ENCODE results near the gene SLC35E4. TPM values are rescaled to one million over a fixed set of nuclear protein-coding genes. Genes with fewer than 3 reads are reported as not detected.
A peak's percentile ranks its signal among the peaks of the same experiment; 100 is the strongest.

Gene SLC35E4
- total and polyA plus RNA-seq, 4 donors, result 0.14 to 1.2 (median 0.30) TPM

DNA sequence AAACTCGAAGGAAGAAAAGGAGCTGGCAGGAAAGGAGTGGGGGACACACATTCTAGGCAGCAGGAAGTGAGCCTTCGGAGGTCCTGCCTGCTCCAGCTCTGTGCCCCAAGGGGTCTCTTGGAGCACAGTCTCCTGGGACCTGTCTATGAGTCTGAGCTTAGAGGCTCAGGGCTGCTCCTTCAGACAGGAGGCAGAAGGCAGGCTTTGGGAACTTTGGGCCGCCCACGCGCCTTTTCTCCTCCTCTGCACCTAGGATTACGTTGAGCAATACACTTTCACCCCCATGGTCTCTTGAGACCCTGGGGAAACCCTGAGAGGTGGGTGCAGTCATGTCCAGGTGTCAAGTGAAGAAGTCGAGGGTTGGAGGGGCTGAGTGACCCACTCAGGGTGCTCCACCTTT lies 27.6 kb upstream of the SLC35E4 start:
- no peaks in the 10 kb centered on the region for H3K36me3 ChIP-seq (ENCODE audit: control insufficient read depth in 4 of 4, insufficient read depth in 3 of 4, low read depth in 1 of 4, low read length in 3 of 4)
- no peak overlapping the region for H3K27ac ChIP-seq (ENCODE audit: low read depth in 1 of 2, low read length in 2 of 2)
- H3K9ac ChIP-seq (ENCODE audit: low read depth in 1 of 2, low read length in 2 of 2), result no peak overlapping the region
- peaks cover 3 to 28% (median 16%) of the 10 kb centered on the region in 4 donors for H3K4me1 ChIP-seq (ENCODE audit: control insufficient read depth in 4 of 4, insufficient read depth in 4 of 4, low read length in 3 of 4)
- H3K9me3 ChIP-seq (ENCODE audit: control insufficient read depth in 4 of 4, low read length in 3 of 4), result no peaks in the 10 kb centered on the region
- 86% methylated on average over 7 of the region's 7 CpGs for WGBS
- no peaks in the 10 kb centered on the region for H3K27me3 ChIP-seq (ENCODE audit: control insufficient read depth in 4 of 4, insufficient read depth in 4 of 4, low read length in 3 of 4)
- TF ChIP-seq TAF1 (conservative IDR thresholded peaks at IDR 0.05) (no peak), NR2F2 (IDR thresholded peaks at IDR 0.05) (no peak), HNF4G (IDR thresholded peaks at IDR 0.05) (no peak), FOXA2 (IDR thresholded peaks at IDR 0.05) (no peak)
- TF ChIP-seq, protein P1, sequence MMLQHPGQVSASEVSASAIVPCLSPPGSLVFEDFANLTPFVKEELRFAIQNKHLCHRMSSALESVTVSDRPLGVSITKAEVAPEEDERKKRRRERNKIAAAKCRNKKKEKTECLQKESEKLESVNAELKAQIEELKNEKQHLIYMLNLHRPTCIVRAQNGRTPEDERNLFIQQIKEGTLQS (IDR thresholded peaks at IDR 0.05), result no peak
- TF ChIP-seq, protein P2, sequence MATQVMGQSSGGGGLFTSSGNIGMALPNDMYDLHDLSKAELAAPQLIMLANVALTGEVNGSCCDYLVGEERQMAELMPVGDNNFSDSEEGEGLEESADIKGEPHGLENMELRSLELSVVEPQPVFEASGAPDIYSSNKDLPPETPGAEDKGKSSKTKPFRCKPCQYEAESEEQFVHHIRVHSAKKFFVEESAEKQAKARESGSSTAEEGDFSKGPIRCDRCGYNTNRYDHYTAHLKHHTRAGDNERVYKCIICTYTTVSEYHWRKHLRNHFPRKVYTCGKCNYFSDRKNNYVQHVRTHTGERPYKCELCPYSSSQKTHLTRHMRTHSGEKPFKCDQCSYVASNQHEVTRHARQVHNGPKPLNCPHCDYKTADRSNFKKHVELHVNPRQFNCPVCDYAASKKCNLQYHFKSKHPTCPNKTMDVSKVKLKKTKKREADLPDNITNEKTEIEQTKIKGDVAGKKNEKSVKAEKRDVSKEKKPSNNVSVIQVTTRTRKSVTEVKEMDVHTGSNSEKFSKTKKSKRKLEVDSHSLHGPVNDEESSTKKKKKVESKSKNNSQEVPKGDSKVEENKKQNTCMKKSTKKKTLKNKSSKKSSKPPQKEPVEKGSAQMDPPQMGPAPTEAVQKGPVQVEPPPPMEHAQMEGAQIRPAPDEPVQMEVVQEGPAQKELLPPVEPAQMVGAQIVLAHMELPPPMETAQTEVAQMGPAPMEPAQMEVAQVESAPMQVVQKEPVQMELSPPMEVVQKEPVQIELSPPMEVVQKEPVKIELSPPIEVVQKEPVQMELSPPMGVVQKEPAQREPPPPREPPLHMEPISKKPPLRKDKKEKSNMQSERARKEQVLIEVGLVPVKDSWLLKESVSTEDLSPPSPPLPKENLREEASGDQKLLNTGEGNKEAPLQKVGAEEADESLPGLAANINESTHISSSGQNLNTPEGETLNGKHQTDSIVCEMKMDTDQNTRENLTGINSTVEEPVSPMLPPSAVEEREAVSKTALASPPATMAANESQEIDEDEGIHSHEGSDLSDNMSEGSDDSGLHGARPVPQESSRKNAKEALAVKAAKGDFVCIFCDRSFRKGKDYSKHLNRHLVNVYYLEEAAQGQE (IDR thresholded peaks at IDR 0.05), result no peak
- no peak overlapping the region for H3K4me3 ChIP-seq (ENCODE audit: low read depth in 1 of 3, low read length in 3 of 3)
- no peak for DNase-seq (ENCODE audit: low spot score)

DNA sequence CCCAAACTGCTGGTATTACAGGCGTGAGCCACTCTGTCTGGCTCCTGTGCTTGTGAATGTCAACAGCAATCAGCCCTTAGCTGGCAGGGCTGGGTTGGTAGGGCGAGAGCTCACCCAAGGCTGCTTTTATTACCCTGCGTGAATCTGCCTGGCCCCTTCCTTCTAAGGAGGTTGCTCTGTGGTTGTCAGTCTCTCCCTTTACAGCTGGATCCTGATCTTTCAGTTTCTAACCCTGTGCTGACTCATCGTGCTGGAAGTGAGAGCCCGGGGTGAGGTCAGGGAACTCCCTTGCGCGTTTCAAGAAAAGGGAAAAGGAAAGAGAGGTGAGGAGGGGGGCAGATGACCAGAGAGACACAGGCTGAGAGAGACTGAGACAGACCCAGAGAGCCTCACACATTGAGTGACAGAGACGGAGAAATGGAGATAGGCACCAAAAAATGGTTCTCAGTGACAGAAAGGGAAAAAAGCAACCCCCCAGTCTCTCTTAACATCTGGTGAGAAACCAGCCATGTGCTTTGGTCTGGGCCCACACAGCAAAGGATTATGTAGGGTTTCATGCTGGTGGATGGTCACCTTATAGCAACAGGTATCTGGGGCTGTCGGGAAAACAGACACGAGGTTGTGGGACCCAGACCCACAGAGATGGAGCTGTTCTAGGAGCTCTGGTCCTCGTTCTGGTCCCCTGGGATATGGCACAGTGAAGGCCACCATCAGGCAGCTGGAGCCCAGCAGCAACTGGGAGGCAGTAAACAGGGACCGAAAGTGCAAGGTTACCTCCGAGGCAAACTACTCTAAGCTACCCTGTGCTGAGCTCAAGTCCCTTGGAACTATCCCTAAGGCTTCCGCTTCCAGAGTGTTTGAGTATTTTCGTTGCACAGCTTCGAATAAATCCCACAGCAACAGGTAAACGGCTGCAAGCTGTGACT lies 26.1 kb upstream of the SLC35E4 start:
- TF ChIP-seq RXRA (IDR thresholded peaks at IDR 0.05) (peak in 1 of 2 donors; percentile 29), NR2F2 (IDR thresholded peaks at IDR 0.05) (peak; percentile 77), GABPA (IDR thresholded peaks at IDR 0.05 in 1 of 2, conservative IDR thresholded peaks at IDR 0.05 in 1 of 2) (no peak), JUND (IDR thresholded peaks at IDR 0.05) (peak; percentile 32 to 65)
- H3K36me3 ChIP-seq (ENCODE audit: control insufficient read depth in 4 of 4, insufficient read depth in 3 of 4, low read depth in 1 of 4, low read length in 3 of 4), result no peaks in the 10 kb centered on the region
- no peak overlapping the region for H3K4me3 ChIP-seq (ENCODE audit: low read depth in 1 of 3, low read length in 3 of 3)
- peaks cover 3 to 28% (median 16%) of the 10 kb centered on the region in 4 donors for H3K4me1 ChIP-seq (ENCODE audit: control insufficient read depth in 4 of 4, insufficient read depth in 4 of 4, low read length in 3 of 4)
- peak; percentile 47 for DNase-seq (ENCODE audit: low spot score)
- H3K27me3 ChIP-seq (ENCODE audit: control insufficient read depth in 4 of 4, insufficient read depth in 4 of 4, low read length in 3 of 4), result no peaks in the 10 kb centered on the region
- H3K9me3 ChIP-seq (ENCODE audit: control insufficient read depth in 4 of 4, low read length in 3 of 4), result no peaks in the 10 kb centered on the region
- 70% methylated on average over 17 of the region's 17 CpGs for WGBS
- H3K9ac ChIP-seq (ENCODE audit: low read depth in 1 of 2, low read length in 2 of 2), result no peak overlapping the region
- peak overlapping the region; percentile 44 to 59 for H3K27ac ChIP-seq (ENCODE audit: low read depth in 1 of 2, low read length in 2 of 2)

DNA sequence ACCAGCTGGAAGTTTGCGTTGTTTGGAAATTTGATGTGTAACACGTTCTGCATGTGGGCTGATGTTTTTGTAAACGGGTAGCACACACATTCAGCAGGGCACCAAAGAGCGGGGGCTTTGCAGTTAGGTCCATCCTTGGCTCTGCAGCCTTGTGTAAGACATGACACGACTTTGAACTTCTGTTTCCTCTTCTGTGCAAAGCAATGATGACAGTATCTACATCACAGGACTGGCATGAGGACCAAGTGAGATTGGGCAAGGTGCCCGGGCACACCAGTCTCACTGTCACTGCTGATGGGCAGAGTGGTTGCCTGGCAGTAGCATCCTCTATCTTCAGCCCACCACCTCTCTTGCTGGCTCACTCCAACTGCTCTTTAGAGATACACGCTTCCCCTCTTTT lies 25.3 kb upstream of the SLC35E4 start:
- H3K9me3 ChIP-seq (ENCODE audit: control insufficient read depth in 4 of 4, low read length in 3 of 4), result no peaks in the 10 kb centered on the region
- H3K4me1 ChIP-seq (ENCODE audit: control insufficient read depth in 4 of 4, insufficient read depth in 4 of 4, low read length in 3 of 4), result peaks cover 3 to 28% (median 16%) of the 10 kb centered on the region in 4 donors
- WGBS, result 70% methylated on average over 7 of the region's 7 CpGs
- H3K36me3 ChIP-seq (ENCODE audit: control insufficient read depth in 4 of 4, insufficient read depth in 3 of 4, low read depth in 1 of 4, low read length in 3 of 4), result peaks cover 0 to 4% (median 1%) of the 10 kb centered on the region in 4 donors
- H3K9ac ChIP-seq (ENCODE audit: low read depth in 1 of 2, low read length in 2 of 2), result no peak overlapping the region
- no peak for DNase-seq (ENCODE audit: low spot score)
- H3K4me3 ChIP-seq (ENCODE audit: low read depth in 1 of 3, low read length in 3 of 3), result no peak overlapping the region
- no peaks in the 10 kb centered on the region for H3K27me3 ChIP-seq (ENCODE audit: control insufficient read depth in 4 of 4, insufficient read depth in 4 of 4, low read length in 3 of 4)
- no peak overlapping the region for H3K27ac ChIP-seq (ENCODE audit: low read depth in 1 of 2, low read length in 2 of 2)
- TF ChIP-seq RXRA (IDR thresholded peaks at IDR 0.05) (no peak), FOXA1 (IDR thresholded peaks at IDR 0.05) (no peak), SP1 (IDR thresholded peaks at IDR 0.05) (no peak), RAD21 (IDR thresholded peaks at IDR 0.05) (no peak), NR2F2 (IDR thresholded peaks at IDR 0.05) (no peak), TAF1 (conservative IDR thresholded peaks at IDR 0.05) (no peak), HNF4A (conservative IDR thresholded peaks at IDR 0.05) (no peak), EGR1 (IDR thresholded peaks at IDR 0.05; ENCODE audit: low read depth in 2 of 2) (no peak)
- TF ChIP-seq, protein P3, sequence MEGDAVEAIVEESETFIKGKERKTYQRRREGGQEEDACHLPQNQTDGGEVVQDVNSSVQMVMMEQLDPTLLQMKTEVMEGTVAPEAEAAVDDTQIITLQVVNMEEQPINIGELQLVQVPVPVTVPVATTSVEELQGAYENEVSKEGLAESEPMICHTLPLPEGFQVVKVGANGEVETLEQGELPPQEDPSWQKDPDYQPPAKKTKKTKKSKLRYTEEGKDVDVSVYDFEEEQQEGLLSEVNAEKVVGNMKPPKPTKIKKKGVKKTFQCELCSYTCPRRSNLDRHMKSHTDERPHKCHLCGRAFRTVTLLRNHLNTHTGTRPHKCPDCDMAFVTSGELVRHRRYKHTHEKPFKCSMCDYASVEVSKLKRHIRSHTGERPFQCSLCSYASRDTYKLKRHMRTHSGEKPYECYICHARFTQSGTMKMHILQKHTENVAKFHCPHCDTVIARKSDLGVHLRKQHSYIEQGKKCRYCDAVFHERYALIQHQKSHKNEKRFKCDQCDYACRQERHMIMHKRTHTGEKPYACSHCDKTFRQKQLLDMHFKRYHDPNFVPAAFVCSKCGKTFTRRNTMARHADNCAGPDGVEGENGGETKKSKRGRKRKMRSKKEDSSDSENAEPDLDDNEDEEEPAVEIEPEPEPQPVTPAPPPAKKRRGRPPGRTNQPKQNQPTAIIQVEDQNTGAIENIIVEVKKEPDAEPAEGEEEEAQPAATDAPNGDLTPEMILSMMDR (IDR thresholded peaks at IDR 0.05; ENCODE audit: low read depth, low read length, missing input control), result no peak
- TF ChIP-seq, protein P1 (IDR thresholded peaks at IDR 0.05), result no peak
- TF ChIP-seq, protein P2 (IDR thresholded peaks at IDR 0.05), result no peak
- TF ChIP-seq, protein P4, sequence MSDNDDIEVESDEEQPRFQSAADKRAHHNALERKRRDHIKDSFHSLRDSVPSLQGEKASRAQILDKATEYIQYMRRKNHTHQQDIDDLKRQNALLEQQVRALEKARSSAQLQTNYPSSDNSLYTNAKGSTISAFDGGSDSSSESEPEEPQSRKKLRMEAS (IDR thresholded peaks at IDR 0.05), result no peak

Measured in liver (tissue), 9 donors.